H9 (cell line): Measurements from ENCODE around the gene UTS2R. TPM values are rescaled to one million over a fixed set of nuclear protein-coding genes. Genes with fewer than 3 reads are reported as not detected.

ENCODE experiments used
- DNase-seq: peaks from one replicate; pipeline ENCODE4 v3.0.0-alpha.2; 2017
- H2AFZ ChIP-seq: one replicate; pipeline ENCODE4 v1.6.1; 2013; ENCODE audit warnings: mild to moderate bottlenecking, low read length, control low read depth, moderate library complexity
- H2AK5ac ChIP-seq: 2 replicates; pipeline ENCODE4 v1.6.1; 2013; ENCODE audit warnings: low read length, control low read depth, mixed read lengths; ENCODE audit not compliant: insufficient read length
- H2BK120ac ChIP-seq: one replicate; pipeline ENCODE4 v1.6.1; 2013; ENCODE audit warnings: low read depth, mild to moderate bottlenecking, low read length, control low read depth, inconsistent platforms; ENCODE audit not compliant: poor library complexity, severe bottlenecking
- H2BK12ac ChIP-seq: 2 replicates; pipeline ENCODE4 v1.6.1; 2013; ENCODE audit warnings: low read length, control low read depth, mixed read lengths, low read depth; ENCODE audit not compliant: insufficient read length
- H2BK15ac ChIP-seq: 2 replicates; pipeline ENCODE4 v1.6.1; 2013; ENCODE audit warnings: low read depth, low read length, control low read depth
- H2BK20ac ChIP-seq: one replicate; pipeline ENCODE4 v1.6.1; 2013; ENCODE audit warnings: low read depth, mild to moderate bottlenecking, low read length, control low read depth, inconsistent platforms; ENCODE audit not compliant: poor library complexity, severe bottlenecking
- H2BK5ac ChIP-seq: 2 replicates; pipeline ENCODE4 v1.6.1; 2013; ENCODE audit warnings: low read length, control low read depth, mixed read lengths; ENCODE audit not compliant: insufficient read length
- H3K14ac ChIP-seq: 2 replicates; pipeline ENCODE4 v1.6.1; 2013; ENCODE audit warnings: low read length, control low read depth; ENCODE audit not compliant: insufficient read depth
- H3K18ac ChIP-seq: 2 replicates; pipeline ENCODE4 v1.6.1; 2013; ENCODE audit warnings: low read depth, mild to moderate bottlenecking, mixed read lengths, low read length, control low read depth; ENCODE audit not compliant: insufficient read length
- H3K23ac ChIP-seq: 2 replicates; pipeline ENCODE4 v1.6.1; 2013; ENCODE audit warnings: low read length, control low read depth, mixed read lengths, low read depth; ENCODE audit not compliant: insufficient read length
- H3K23me2 ChIP-seq: 2 replicates; pipeline ENCODE4 v1.6.1; 2013; ENCODE audit warnings: low read depth, mild to moderate bottlenecking, mixed read lengths, low read length, control low read depth; ENCODE audit not compliant: insufficient read length, poor library complexity, severe bottlenecking
- H3K27ac ChIP-seq: 2 replicates; pipeline ENCODE4 v1.5.1; 2013; ENCODE audit warnings: low read length, control low read depth, mixed read lengths, low read depth; ENCODE audit not compliant: insufficient read length
- H3K27me3 ChIP-seq: 2 replicates; pipeline ENCODE4 v1.6.1; 2013; ENCODE audit warnings: low read length, control low read depth, inconsistent platforms; ENCODE audit not compliant: insufficient read depth
- H3K4ac ChIP-seq: 2 replicates; pipeline ENCODE4 v1.6.1; 2013; ENCODE audit warnings: low read depth, mild to moderate bottlenecking, control low read depth, inconsistent platforms, low read length, moderate library complexity
- H3K4me1 ChIP-seq: 2 replicates; pipeline ENCODE4 v1.6.1; 2013; ENCODE audit warnings: low read length, control low read depth, inconsistent platforms; ENCODE audit not compliant: insufficient read depth
- H3K4me2 ChIP-seq: 2 replicates; pipeline ENCODE4 v1.6.1; 2013; ENCODE audit warnings: low read length, control low read depth, mixed read lengths; ENCODE audit not compliant: insufficient read length, insufficient read depth
- H3K56ac ChIP-seq: 2 replicates; pipeline ENCODE4 v1.6.1; 2013; ENCODE audit warnings: low read depth, mild to moderate bottlenecking, mixed read lengths, low read length, control low read depth; ENCODE audit not compliant: insufficient read length
- H3K79me1 ChIP-seq: 2 replicates; pipeline ENCODE4 v1.6.1; 2013; ENCODE audit warnings: low read depth, mild to moderate bottlenecking, moderate library complexity, low read length, control low read depth, inconsistent platforms; ENCODE audit not compliant: insufficient read depth, poor library complexity, severe bottlenecking
- H3K79me2 ChIP-seq: 2 replicates; pipeline ENCODE4 v1.6.1; 2013; ENCODE audit warnings: low read length, control low read depth, inconsistent platforms; ENCODE audit not compliant: insufficient read depth
- H3K9ac ChIP-seq: 2 replicates; pipeline ENCODE4 v1.6.1; 2013; ENCODE audit warnings: low read length, control low read depth, mixed read lengths; ENCODE audit not compliant: insufficient read length; ENCODE audit errors: extremely low read depth
- H3K9me3 ChIP-seq: one replicate; pipeline ENCODE4 v1.6.1; 2013; ENCODE audit warnings: low read depth, low read length, inconsistent platforms; ENCODE audit not compliant: control insufficient read depth
- H3T11ph ChIP-seq: one replicate; pipeline ENCODE4 v1.6.1; 2013; ENCODE audit warnings: mild to moderate bottlenecking, low read length, control low read depth, inconsistent platforms
- H4K20me1 ChIP-seq: one replicate; pipeline ENCODE4 v1.6.1; 2013; ENCODE audit not compliant: control insufficient read depth, insufficient read length, insufficient read depth
- H4K5ac ChIP-seq: 2 replicates; pipeline ENCODE4 v1.6.1; 2013; ENCODE audit warnings: low read depth, mild to moderate bottlenecking, mixed read lengths, low read length, control low read depth; ENCODE audit not compliant: insufficient read length
- H4K8ac ChIP-seq: replicated peaks from 2 replicates; pipeline ENCODE4 v1.6.1; 2013; ENCODE audit warnings: low read length, control low read depth, mixed read lengths, low read depth; ENCODE audit not compliant: insufficient read length
- H4K91ac ChIP-seq: 2 replicates; pipeline ENCODE4 v1.6.1; 2013; ENCODE audit warnings: low read depth, mild to moderate bottlenecking, moderate library complexity, mixed read lengths, low read length, control low read depth; ENCODE audit not compliant: insufficient read length
- H3K27ac Mint-ChIP-seq, 3 experiments: 2 replicates in 2 of 3; 3 replicates in 1 of 3; pipeline ENCODE4 v1.8.0; 2020 to 2021; ENCODE audit warnings: mixed read lengths in 3 of 3, mild to moderate bottlenecking in 1 of 3, moderate library complexity in 1 of 3
- H3K27me3 Mint-ChIP-seq: 2 replicates; pipeline ENCODE4 v1.8.0; 2021; ENCODE audit warnings: low read depth, mild to moderate bottlenecking, moderate library complexity, mixed read lengths
- H3K36me3 Mint-ChIP-seq, 3 experiments: 2 replicates in 2 of 3; 3 replicates in 1 of 3; pipeline ENCODE4 v1.8.0; 2020 to 2021; ENCODE audit warnings: low read depth in 3 of 3, mixed read lengths in 3 of 3; ENCODE audit not compliant: insufficient read depth in 1 of 3
- H3K4me1 Mint-ChIP-seq, 2 experiments: 2 replicates each; pipeline ENCODE4 v1.8.0; 2020; ENCODE audit warnings: mixed read lengths in 2 of 2
- H3K4me3 Mint-ChIP-seq, 2 experiments: 2 replicates in 1 of 2; 3 replicates in 1 of 2; pipeline ENCODE4 v1.8.0; 2020 to 2021; ENCODE audit warnings: mild to moderate bottlenecking in 2 of 2, mixed read lengths in 2 of 2, moderate library complexity in 1 of 2
- H3K9me3 Mint-ChIP-seq, 2 experiments: 2 replicates in 1 of 2; 3 replicates in 1 of 2; pipeline ENCODE4 v1.8.0; 2020; ENCODE audit warnings: mild to moderate bottlenecking in 2 of 2, mixed read lengths in 2 of 2, moderate library complexity in 1 of 2
- WGBS: extraction: QIAGEN DNeasy Blood & Tissue Kit; methylation state at CpG from one replicate; pipeline ENCODE4 v1.1.7; 2013; ENCODE audit warnings: missing lambda C conversion rate, low lambda C conversion rate, mixed read lengths; ENCODE audit not compliant: insufficient read length; ENCODE audit errors: extremely low coverage; 5-methylcytosine and 5-hydroxymethylcytosine counted together
- total RNA-seq: library from RNA; stranded (reverse); gene quantifications from 2 replicates; pipeline ENCODE4 v1.2.1, GENCODE V29; 2021
- TF ChIP-seq, protein P1 (sequence below): fragments of 200-600 bp; sonication (generic); conservative IDR thresholded peaks from 3 replicates; pipeline ENCODE4 v1.8.0; 2021; ENCODE audit warnings: antibody characterized with exemption, mild to moderate bottlenecking

Gene UTS2R
- total RNA-seq, 1 experiment from 2014 or later, result 0.94 TPM

DNA sequence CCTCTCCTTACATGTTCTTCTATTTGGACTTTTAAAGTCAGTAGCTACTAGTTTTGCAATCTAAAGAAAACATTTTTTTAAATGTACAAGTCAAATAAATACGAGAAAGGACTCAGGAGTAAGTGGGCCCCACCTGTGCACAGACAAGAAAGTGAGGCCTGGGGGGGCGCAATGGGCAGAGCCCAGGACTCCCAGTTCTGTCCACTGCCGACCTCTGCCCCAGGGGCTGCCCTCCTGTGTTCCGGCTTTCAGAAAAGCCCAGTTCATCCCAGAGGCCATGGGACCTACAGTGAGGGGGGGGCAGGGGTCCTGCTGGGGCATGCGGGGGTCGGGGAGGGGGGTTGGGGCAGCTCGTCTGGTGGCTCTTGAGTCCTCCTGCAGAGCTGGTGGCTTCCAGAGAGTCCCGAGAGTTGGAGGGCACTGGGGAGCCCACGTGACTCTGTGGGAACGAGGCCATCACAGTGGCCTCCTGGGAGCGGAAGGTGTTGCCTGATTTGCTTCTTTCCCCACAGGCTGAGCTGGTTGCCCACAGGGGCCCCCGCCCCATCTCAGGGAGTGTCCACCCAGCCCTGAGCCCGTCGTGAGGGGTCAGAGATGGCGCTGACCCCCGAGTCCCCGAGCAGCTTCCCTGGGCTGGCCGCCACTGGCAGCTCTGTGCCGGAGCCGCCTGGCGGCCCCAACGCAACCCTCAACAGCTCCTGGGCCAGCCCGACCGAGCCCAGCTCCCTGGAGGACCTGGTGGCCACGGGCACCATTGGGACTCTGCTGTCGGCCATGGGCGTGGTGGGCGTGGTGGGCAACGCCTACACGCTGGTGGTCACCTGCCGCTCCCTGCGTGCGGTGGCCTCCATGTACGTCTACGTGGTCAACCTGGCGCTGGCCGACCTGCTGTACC, 2.4 kb downstream of the UTS2R start:
- H2AK5ac ChIP-seq, result no peak overlapping the region
- no peak overlapping the region for H2BK120ac ChIP-seq
- no peaks in the 10 kb centered on the region for H3K79me2 ChIP-seq
- Mint-ChIP-seq H3K27me3 (peaks cover 41% of the 10 kb centered on the region), H3K4me3 (no peak overlapping the region), H3K27ac (no peak overlapping the region), H3K9me3 (peaks cover 2 to 4% of the 10 kb centered on the region in 2 experiments; a peak in 2 of 5 replicates), H3K36me3 (no peaks in the 10 kb centered on the region), H3K4me1 (peaks cover 0 to 8% of the 10 kb centered on the region in 2 experiments; a peak in 3 of 4 replicates)
- no peak overlapping the region for H2AFZ ChIP-seq
- no peaks in the 10 kb centered on the region for H3K79me1 ChIP-seq
- H4K91ac ChIP-seq, result no peak overlapping the region
- H2BK5ac ChIP-seq, result no peak overlapping the region
- no peak overlapping the region for H2BK20ac ChIP-seq
- H3K23ac ChIP-seq, result no peak overlapping the region
- H2BK12ac ChIP-seq, result no peak overlapping the region
- TF ChIP-seq, protein P1, sequence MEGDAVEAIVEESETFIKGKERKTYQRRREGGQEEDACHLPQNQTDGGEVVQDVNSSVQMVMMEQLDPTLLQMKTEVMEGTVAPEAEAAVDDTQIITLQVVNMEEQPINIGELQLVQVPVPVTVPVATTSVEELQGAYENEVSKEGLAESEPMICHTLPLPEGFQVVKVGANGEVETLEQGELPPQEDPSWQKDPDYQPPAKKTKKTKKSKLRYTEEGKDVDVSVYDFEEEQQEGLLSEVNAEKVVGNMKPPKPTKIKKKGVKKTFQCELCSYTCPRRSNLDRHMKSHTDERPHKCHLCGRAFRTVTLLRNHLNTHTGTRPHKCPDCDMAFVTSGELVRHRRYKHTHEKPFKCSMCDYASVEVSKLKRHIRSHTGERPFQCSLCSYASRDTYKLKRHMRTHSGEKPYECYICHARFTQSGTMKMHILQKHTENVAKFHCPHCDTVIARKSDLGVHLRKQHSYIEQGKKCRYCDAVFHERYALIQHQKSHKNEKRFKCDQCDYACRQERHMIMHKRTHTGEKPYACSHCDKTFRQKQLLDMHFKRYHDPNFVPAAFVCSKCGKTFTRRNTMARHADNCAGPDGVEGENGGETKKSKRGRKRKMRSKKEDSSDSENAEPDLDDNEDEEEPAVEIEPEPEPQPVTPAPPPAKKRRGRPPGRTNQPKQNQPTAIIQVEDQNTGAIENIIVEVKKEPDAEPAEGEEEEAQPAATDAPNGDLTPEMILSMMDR, result no peak
- H3K23me2 ChIP-seq, result peaks cover 7% of the 10 kb centered on the region
- H3K18ac ChIP-seq, result no peak overlapping the region
- H3K9me3 ChIP-seq, result no peaks in the 10 kb centered on the region
- no peak overlapping the region for H3K14ac ChIP-seq
- no peak overlapping the region for H4K8ac ChIP-seq
- no peak overlapping the region for H3K9ac ChIP-seq
- H3K4me1 ChIP-seq, result no peaks in the 10 kb centered on the region; the same call in 1 of the 2 replicates
- peaks cover 14% of the 10 kb centered on the region for H3K27me3 ChIP-seq
- no peak overlapping the region for H3K27ac ChIP-seq
- H4K20me1 ChIP-seq, result no peaks in the 10 kb centered on the region
- no peak overlapping the region for H3K4me2 ChIP-seq
- no peak overlapping the region for H3K4ac ChIP-seq
- WGBS, result no CpG with 5 or more reads among the region's 37 CpGs
- DNase-seq, result no peak
- no peak overlapping the region for H3T11ph ChIP-seq
- H2BK15ac ChIP-seq, result no peak overlapping the region; the same call in 1 of the 2 replicates
- H4K5ac ChIP-seq, result no peak overlapping the region
- H3K56ac ChIP-seq, result no peak overlapping the region
